HG02840 (cell line): ENCODE results near the gene ARID1B.
"Not testable (repeated sequence)": the region's sequence is repeated elsewhere in the genome, so short reads cannot be mapped to it uniquely, and the experiment has no call there.

Experiments
- ATAC-seq: cut with Tn5 transposase; IDR thresholded peaks from one replicate; pipeline ENCODE4 v1.9.1; 2021; ENCODE audit warnings: mild to moderate bottlenecking, moderate library complexity, moderate number of reproducible peaks; ENCODE audit not compliant: unreplicated experiment, low FRiP score

Gene ARID1B

GRCh38 chr6:157143171-157143889, 366.2 kb downstream of the ARID1B start:
- ATAC-seq, result no peak

GRCh38 chr6:157143890-157144798, 367.0 kb downstream of the ARID1B start:
- no peak for ATAC-seq

- ATAC-seq, result no peak
These were observed 367.8 kb downstream of the ARID1B start for GRCh38 chr6:157144859-157145568.

GRCh38 chr6:157145656-157146285, 368.6 kb downstream of the ARID1B start:
- no peak for ATAC-seq

GRCh38 chr6:157147054-157148026, 370.2 kb downstream of the ARID1B start:
- ATAC-seq, result not testable (repeated sequence)

GRCh38 chr6:157148391-157149323, 371.5 kb downstream of the ARID1B start:
- ATAC-seq, result no peak

- no peak for ATAC-seq
These were observed 372.9 kb downstream of the ARID1B start for GRCh38 chr6:157150076-157150475.

- ATAC-seq, result no peak
These were observed 373.9 kb downstream of the ARID1B start for GRCh38 chr6:157151029-157151428.

- ATAC-seq, result no peak
These were observed 374.8 kb downstream of the ARID1B start for GRCh38 chr6:157151989-157152388.

- ATAC-seq, result no peak
These were observed 375.4 kb downstream of the ARID1B start for GRCh38 chr6:157152556-157152955.

- no peak for ATAC-seq
These were observed 378.6 kb downstream of the ARID1B start for GRCh38 chr6:157155804-157156203.

GRCh38 chr6:157157258-157157657, 380.1 kb downstream of the ARID1B start:
- ATAC-seq, result no peak

GRCh38 chr6:157158456-157158855, 381.3 kb downstream of the ARID1B start:
- no peak for ATAC-seq

GRCh38 chr6:157158897-157159296, 381.7 kb downstream of the ARID1B start:
- no peak for ATAC-seq

GRCh38 chr6:157159348-157159747, 382.2 kb downstream of the ARID1B start:
- no peak for ATAC-seq

GRCh38 chr6:157161912-157162311, 384.7 kb downstream of the ARID1B start:
- ATAC-seq, result no peak

GRCh38 chr6:157162766-157163433, 385.7 kb downstream of the ARID1B start:
- ATAC-seq, result no peak
